ENCODE measurements around the gene TPD52L1.

The TPD52L1 gene

DNA sequence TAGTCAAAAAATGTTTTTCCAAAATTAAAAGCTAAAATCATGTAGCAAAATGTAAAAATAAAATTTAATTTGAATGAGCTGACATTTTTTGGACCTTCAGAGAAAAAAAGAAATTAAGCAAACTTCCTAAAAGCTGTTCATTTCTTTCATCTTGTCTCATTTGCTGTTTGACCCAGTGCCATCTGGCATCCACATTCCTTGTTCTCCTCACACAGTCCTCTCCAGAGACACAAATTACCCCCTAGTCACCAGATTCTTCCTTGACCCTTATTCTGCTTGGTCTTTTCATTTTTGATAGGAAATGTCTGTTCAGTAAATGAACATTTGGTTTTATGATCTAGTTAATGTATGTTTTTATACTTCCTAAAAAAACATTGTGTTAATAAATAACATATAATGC lies 93.0 kb downstream of the TPD52L1 start:
- DNase-seq, result no peak

DNA sequence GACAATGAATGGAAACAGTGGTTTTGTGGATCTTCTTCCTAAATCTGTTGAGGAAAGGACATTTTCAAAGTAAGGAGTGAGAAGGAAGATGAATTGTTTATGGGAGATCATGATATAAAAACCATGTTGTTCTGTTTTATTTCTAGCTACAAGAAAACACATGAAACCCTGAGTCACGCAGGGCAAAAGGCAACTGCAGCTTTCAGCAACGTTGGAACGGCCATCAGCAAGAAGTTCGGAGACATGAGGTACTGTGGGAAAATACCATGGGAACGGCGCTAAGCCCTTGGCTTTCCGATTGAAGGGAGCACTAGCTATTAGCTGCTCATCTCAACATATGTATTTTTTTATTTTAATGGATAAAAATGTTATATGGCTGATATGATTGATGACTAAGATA lies 94.6 kb downstream of the TPD52L1 start:
- DNase-seq, result no peak

DNA sequence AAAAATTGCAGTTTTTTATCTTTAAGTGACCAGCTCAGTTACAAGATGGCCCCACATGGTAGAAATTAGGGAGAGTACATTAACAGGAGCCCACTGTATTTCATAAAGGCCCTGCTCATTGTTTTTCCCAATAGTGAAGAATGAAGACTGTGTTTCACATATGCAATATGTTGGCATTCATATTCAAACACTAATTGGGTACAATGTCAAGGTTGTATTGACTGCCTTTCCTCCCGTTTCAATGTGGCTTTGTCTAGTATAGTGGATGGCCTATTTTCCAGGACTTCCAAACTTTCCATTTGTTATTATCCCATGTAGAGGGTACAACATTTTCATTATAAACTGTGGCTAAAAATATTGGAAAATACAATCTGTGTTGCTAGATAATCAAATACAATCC lies 96.9 kb downstream of the TPD52L1 start:
- no peak for DNase-seq

DNA sequence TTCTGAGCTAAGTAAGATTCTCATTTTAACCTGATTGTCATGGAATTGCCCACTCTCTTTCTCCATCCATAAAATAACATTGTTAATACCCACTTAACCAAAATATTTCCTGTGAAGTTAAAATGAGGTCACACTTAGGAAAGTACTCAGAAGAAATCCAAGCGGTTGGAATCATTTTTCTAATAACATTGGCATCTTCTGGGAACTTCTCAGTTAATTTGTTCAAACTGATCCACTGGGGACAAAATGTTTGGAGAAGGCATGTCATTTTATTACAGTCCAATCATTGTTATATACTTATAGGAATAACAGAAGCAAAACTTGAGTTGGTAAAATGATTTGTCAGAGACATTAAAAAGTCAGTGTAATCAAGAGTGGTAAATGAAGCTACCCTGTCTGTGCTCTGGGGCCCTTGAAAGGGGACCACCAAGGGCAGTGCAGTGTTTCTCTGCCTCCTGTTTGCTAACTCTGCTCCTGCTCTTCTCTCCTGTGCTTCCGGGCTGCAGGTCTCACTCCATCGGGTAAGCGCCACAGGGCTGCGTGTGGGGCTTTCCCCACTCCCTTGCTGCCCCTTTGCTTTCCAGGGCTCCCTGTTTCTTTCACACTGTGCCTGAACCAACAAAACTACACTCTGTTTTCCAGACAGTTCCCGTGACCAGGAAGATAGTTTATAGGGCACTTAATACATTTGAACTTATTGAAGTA lies 98.1 kb downstream of the TPD52L1 start:
- no peak for DNase-seq

DNA sequence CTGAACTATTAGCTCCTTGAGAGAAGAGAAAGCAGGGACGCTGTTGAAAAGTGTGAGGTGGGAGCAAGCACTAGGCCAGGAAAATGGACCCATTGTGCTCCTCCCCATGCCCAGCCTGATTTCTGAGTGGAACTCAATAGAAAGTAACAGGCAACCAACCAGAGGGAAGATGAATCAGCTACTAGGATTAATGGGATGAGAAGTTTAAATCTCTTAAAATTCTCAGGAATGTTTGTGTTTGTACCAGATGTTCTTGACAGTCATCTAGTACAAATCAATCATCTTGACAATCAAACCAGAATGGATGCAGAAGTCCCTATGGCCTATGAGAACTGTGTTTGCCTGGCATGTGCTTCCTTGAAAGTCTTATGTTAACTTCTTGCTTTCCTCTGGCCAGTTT lies 99.3 kb downstream of the TPD52L1 start:
- no peak for DNase-seq

DNA sequence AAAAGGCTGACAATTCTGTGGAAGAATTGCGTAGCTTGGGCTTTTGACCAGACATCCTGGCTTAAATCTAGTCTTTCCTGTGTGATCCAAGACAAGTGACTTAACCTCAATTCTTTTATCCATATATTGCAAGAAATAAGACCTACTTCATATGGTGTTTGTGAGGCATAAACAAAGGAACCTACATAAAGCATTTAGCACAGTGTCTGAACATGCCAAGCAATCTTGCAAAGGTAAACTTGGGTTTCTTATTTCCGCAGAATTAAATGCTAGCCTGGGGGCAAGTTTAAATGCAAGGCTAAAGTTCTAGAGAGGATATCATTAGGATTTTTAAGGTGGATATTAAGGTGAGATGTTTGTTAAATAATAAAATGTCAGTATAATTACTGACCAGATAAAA lies 100.3 kb downstream of the TPD52L1 start:
- DNase-seq, result no peak

DNA sequence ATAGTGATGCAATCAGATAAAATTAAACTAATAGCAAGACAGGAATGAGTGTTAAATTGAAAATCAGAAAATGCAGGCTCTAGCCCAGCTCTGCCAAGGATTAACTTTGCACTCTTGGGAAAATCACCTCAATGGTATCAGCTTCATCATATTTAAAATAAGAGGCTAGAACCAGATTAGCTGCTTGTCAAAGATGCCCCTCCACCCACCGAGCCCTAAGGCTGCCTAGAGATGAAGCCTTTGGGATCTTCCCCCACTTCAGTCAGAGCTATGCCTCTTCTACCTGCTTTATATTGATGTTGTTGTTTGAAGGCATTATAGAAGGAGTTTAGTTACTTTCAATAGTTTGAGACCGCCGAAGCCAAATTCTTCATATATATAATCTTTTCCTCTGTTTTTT lies 100.7 kb downstream of the TPD52L1 start:
- no peak for DNase-seq

DNA sequence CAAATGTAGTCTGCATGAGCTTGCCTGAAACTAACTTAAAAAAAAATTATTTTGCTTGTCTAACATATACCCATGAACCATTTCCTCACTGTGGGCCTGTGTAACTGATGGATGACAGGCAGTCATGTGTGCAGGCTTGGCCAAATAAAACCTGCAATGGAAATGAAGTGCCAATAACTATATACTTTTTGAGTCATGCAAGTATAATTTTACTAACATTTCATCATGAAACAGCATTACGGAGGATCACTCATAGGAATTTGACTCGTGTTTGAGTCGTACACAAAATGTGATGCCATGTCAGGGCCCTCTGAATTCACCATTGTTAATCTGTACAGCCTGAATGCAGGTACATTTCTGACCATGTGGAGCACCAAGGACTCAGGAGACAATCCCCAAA lies 101.6 kb downstream of the TPD52L1 start:
- no peak for DNase-seq

DNA sequence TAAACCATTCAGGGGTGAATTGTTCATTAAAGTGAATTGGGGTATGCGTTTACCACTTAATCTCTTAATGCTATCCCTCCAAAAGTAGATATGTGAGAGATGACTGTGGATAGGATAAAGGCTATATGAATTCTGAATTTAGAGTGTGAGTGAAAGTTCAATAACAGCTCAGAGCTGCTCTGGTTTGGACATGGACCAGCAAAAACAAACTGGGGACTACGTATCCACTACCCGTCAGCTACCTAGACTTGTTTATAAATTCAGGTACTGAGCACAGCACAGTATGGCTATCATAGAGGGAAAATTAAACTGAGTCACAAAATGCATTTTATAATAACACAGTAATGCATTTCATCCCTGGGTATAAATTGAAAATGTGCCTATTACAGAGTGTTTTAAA lies 103.8 kb downstream of the TPD52L1 start:
- DNase-seq, result no peak

DNA sequence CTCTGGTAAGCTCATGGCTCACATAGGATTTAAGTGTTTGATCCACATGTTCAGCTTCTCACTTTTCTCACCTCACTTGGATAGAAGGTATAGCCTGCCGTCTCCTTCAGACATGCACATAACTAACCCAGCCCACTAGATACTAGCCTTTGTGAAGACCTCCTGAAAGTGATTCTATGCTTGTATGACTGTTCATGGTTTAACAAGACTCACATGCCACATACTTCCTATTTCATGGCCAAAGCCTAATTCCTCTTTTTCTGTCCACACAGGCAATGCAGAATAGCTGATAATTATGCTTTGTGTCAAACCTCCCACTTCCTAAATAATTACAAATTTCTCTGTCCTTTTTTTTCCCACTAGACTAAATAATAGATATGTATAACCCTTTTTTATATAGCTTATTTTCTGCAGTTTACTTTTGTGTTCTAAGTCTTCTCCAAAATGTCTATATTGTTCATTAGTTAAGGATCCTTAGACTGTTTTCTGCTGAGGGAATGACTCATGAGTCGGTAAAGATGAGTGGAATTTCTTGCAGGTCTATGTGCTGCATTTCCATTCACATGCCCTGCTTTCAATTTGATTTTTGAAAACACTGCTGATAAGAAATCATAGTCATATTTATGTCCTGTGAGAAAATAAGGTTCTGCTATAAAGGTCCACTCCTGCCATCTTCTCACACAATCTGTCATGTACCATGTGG lies 105.2 kb downstream of the TPD52L1 start:
- no peak for DNase-seq

DNA sequence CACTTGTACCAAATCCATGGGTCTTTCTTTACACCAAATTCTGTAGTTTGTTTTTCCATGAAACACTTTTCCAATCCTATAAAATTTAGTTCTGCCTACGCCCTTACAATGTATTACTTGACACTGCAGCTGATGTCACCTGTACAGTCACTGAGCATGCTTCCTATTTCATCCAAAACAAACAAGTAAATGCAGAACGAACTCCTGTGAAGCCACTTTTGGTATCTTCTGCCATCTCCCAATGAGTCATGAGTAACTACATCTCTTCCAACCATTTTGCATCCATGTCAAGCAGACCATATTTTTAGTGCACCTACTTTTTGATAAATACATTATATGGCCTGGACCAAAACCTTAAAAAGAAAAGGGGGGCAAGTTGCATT lies 105.8 kb downstream of the TPD52L1 start:
- DNase-seq, result no peak

DNA sequence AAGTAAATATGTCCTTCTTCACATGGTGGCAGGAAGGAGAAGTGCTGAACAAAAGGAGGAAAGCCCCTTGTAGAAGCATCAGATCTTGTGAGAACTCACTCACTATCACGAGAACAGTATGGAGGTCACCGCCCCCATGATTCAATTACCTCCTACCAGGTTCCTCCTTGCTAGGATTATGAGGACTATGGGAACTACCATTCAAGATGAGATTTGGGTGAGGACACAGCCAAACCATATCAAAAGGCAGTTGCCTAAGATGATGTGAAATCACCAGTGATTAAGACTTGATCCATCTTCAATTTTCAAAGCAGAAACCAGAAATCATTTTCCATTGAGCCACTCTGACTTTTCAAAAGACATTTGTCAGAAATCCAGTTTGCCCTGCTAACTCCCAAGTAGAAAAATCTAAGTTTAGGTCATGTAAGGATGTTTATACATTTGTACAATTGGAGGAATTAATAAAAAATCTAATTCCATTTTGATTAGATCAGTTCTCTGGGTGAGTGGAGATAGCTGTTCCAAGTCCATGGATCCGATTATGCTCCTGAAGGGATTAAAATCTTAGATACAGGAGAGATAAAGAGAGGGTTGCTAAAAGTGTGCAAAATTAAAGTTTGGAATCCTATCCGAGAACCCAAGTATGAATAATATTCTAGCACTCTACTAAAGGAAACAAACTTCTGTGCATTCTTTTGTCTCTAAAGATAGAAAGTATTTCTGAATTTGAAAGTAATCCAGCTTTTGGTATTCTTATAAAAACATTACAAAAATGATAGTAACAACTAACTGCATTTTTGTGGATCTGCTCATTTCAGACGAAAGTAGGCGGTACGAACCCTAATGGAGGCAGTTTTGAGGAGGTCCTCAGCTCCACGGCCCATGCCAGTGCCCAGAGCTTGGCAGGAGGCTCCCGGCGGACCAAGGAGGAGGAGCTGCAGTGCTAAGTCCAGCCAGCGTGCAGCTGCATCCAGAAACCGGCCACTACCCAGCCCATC lies 108.7 kb downstream of the TPD52L1 start:
- DNase-seq, result no peak

DNA sequence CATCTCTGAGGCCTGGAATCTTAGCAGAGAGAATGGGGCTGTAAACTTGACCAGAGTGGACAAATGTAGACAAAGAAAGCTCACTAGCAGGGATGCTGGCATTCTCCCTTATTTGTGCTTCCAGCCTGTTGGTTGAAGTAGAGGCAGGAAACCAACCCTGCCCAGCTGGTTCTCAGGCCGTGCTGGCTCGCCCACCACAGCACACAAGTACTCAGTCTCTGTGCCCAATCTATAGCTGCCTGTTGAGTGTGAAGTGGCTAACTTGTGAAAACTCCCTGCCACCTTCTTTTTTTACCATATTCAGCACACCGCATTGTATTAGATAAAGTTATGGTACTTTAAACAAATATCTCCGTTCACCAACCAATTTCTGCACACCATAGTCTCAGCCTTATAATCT lies 110.9 kb downstream of the TPD52L1 start:
- no peak for DNase-seq

DNA sequence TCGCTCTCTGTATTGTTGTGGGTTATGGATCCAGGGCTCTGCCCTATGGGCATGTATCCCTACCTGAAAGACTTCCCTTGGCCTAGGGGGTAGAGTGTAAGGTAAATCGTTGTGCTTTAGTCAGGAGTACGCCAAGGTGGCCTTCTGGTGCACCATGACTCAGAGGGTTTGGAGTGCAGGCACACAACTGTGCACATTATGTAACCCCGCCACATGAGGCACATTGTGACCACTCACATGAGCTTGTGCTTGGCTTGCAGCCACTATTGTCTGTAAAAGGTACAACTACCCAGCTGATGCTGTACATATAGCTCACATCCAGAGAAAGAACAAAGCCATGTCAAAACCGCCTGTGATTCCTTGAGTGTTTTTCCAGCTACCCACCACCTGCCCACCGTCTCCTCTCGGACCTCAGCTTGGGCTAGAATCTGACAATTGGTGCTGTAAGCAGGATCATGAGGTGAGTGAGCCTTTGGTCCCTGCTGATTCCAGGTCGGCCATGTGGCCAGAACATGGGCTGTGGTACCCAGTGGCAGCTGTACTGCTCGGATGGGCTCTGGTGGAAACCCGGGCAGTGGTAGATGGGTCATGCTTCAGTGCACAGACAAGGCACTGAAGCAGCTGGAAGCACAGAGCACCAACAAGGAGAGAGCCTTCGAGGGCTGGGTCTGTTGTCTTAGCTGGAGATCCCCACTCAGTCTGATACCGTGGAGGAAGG lies 114.4 kb downstream of the TPD52L1 start:
- no peak for DNase-seq

DNA sequence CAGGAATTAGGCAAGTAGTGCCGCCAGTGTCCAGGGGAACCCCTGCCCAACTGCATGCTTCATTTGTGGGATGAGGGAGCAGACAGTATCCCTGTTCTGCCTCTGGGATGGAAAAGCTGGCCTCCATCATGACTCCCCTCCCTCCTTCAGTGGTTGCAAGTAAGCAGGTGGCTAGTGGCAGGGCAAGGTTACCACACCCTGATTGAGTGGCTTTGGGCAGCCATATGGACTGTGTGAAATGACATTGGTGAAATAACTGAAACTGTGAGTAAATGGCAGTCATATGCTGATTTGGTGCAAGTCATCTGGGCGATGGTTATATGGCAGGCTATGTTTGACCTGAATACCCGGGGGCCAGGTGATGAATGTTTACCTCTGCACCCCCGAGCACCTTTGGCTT lies 115.2 kb downstream of the TPD52L1 start:
- DNase-seq, result no peak

DNA sequence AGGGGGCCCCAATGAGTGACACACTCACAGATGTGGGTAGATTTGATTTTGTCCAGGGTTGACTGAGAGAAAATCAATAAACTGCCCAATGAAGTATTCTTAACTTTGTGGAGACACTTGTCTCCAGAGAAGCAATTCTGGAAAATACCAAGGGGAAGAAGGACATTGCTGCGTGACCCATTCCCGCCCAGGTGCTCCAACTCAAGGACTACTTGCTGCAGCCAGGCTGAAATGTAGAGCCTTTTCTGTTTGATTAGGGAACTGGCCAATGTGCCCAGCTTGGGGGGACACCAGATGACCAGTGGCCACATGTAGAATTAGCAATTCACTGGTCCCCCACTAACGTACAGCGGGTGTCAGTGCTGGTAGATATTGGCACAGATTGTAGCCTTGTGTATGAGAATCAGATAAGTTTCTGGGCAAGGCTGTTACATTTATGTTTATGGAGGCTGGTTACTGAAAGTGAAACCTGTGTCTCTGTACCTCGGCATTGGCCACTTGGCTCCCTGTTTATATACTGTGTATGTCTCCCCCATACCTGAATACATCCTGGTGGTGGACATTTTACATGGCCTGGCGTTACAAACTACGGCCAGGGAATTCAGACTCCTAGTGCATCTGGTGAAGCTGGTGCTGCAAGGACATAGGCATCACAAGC lies 115.9 kb downstream of the TPD52L1 start:
- DNase-seq, result no peak

DNA sequence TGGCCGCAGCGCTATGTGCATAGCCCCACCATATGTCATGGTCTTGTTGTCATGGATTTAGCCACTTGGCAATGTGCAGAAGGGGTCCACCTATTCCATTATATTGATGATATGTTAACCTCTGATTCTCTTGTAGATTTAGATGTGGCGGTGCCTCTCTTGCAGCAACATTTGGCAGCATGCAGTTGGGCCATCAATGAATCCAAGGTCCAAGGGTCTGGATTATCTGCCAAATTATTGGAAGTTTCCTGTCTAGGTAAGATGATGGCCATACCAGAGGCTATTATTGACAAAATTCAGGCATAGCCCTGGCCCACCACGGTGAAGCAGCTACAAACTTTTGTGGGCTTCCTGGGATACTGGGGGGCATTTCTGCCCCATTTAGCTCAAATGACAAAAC lies 116.8 kb downstream of the TPD52L1 start:
- DNase-seq, result no peak

DNA sequence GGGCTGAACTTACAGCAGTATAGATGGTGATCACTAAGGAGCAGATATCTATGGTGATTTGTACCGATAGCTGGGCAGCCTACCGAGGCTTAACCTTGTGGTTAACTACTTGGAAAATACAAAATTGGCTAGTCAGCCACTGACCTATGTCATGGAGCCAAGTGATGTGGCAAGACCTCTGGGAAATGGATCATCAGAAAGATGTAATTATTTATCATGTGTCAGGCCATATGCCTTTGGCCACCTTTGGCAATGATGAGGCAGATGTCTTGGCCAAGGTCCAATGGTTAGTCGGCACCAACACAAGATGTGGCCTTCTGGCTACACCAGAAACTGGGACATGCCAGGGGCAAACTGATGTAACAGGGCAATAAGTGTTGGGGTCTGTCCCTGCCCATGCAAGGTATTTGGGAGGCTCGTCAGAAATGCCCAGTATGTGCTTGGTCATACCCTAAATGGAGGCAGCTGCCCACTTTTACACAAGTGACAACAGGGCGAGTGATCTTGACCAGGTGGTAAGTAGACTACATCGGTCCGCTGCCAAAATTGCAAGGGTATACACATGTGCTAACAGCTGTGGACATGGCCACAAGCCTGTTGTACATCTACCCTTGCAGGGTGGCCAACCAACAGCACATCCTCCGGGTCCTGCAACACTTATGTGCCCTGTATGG lies 118.0 kb downstream of the TPD52L1 start:
- DNase-seq, result no peak

DNA sequence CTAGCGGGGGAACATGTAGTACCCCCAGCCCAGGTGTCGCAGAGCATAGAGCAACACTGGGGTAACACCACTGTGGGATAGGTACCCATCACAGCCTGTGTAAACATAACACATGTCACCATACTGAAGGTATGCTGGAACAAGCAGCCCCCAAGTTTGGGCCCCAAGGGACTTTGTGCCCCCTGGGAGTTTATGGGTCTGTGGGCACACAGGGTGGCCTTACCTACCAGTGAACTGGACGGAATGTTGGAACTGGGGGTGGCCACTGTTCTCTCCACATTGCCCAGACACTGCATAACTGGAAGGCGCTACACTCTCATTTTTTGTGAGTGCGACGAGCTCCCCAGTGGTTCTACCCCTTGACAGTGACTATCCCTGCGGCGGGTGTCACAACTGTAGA lies 119.7 kb downstream of the TPD52L1 start:
- DNase-seq, result no peak

DNA sequence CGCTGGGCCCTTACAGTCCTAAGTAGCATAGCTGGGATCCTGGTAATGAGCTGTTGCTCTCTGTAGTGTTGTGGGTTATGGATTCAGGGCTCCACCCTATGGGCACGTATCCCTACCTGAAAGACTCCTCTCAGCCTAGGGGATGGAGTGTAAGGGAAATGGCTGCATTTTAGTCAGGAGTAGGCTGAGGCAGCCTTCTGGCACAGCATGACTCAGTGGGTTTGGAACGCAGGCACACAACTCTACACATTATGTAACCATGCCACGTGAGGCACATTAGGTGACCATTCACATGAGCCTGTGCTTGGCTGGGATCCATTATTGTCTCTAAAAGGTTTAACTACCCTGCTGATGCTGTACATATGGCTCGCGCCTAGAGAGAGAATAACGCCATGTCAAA lies 120.4 kb downstream of the TPD52L1 start:
- no peak for DNase-seq

DNA sequence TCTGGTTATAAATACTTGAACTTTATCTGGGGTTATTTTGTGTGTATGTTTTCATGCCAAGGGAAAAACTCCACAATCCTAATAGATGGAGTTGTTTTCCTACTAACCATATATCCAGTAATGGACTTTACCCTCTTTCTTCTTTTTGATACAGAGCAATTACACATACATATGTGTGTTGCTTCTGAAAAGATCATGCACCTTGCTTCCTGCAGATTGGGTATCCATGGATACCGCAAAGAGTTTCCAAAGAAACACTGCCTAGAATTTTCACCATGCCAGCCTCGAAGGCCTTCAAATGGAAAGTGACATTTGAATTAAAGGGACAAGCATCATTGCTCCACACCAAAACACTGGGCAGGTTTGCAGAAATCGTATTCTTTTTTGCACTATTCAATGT lies 121.4 kb downstream of the TPD52L1 start:
- no peak for DNase-seq

DNA sequence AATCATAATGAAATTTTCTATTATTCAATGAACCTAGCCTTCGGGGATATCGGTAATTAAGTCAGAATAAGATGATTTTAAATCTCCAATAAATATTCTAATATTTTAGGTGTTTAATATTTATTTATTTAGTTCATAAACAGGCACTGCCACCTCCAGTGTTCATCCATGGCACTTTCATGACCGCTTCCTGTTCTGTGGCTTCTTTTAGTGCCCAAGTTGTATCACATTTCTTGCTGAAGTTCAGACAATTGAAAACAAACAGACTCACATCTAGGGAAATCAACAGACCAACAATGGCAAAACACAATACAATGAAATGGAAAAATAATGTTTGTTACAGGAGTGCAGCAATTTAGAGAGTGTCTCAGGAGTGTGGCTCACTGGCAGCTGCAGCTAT lies 122.2 kb downstream of the TPD52L1 start:
- no peak for DNase-seq
